ENCODE results near the gene TTC16. TPM values are rescaled to one million over a fixed set of nuclear protein-coding genes. Genes with fewer than 3 reads are reported as not detected.

Gene TTC16
- total and polyA plus RNA-seq, 7 donors, result 0.15 TPM; not detected in 6

- DNase-seq, result peak; percentile 80
- Histone ChIP-seq H3K4me3 (peak overlapping the region in 1 of 4 donors; percentile 12), H3K9me3 (no peaks in the 10 kb centered on the region), H3K27me3 (peaks cover 4 to 35% (median 23%) of the 10 kb centered on the region in 3 donors), H3K36me3 (no peaks in the 10 kb centered on the region), H3K27ac (peak overlapping the region in 1 of 4 donors; percentile 58), H3K4me1 (peaks cover 0 to 15% (median 10%) of the 10 kb centered on the region in 4 donors)
- intact Hi-C loops (cut with DNase I), result no loop called here
- 26 to 63% methylated on average over 33 of the region's 33 CpGs for WGBS, 2 donors
- TF ChIP-seq CTCF (IDR thresholded peaks at IDR 0.05) (no peak), POLR2AphosphoS5 (IDR thresholded peaks at IDR 0.05) (no peak), POLR2A (IDR thresholded peaks at IDR 0.05) (no peak), EP300 (IDR thresholded peaks at IDR 0.05) (no peak)
Observed at GRCh38 chr9:127742435-127743088, 26.7 kb downstream of the TTC16 start.

- DNase-seq, result no peak
- Histone ChIP-seq H3K27me3 (peaks cover 4 to 35% (median 23%) of the 10 kb centered on the region in 3 donors), H3K27ac (no peak overlapping the region), H3K36me3 (no peaks in the 10 kb centered on the region), H3K4me3 (no peak overlapping the region), H3K9me3 (no peaks in the 10 kb centered on the region), H3K4me1 (peaks cover 0 to 15% (median 10%) of the 10 kb centered on the region in 4 donors)
- WGBS, 2 donors, result 90 to 95% methylated on average over 19 of the region's 19 CpGs
- no peak for TF ChIP-seq CTCF (IDR thresholded peaks at IDR 0.05)
- TF ChIP-seq POLR2AphosphoS5 (IDR thresholded peaks at IDR 0.05), result no peak
- TF ChIP-seq EP300 (IDR thresholded peaks at IDR 0.05), result no peak
- no peak for TF ChIP-seq POLR2A (IDR thresholded peaks at IDR 0.05)
- intact Hi-C loops (cut with DNase I), result no loop called here
Observed at GRCh38 chr9:127744398-127745110, 28.7 kb downstream of the TTC16 start.

GRCh38 chr9:127746959-127747569 lies 31.2 kb downstream of the TTC16 start:
- no peak for DNase-seq
- H3K27me3 ChIP-seq, result peaks cover 4 to 43% (median 20%) of the 10 kb centered on the region in 3 donors
- WGBS, 2 donors, result 40 to 70% methylated on average over 15 of the region's 15 CpGs
- no peak overlapping the region for H3K27ac ChIP-seq
- TF ChIP-seq POLR2A (IDR thresholded peaks at IDR 0.05) (no peak), EP300 (IDR thresholded peaks at IDR 0.05) (no peak), POLR2AphosphoS5 (IDR thresholded peaks at IDR 0.05) (no peak), CTCF (IDR thresholded peaks at IDR 0.05) (no peak)
- H3K9me3 ChIP-seq, result no peaks in the 10 kb centered on the region
- peaks cover 0 to 9% (median 5%) of the 10 kb centered on the region in 4 donors for H3K4me1 ChIP-seq
- no peaks in the 10 kb centered on the region for H3K36me3 ChIP-seq
- intact Hi-C loops (cut with DNase I), result no loop called here
- H3K4me3 ChIP-seq, result no peak overlapping the region

GRCh38 chr9:127749090-127749787 lies 33.4 kb downstream of the TTC16 start:
- WGBS, 2 donors, result 91 to 93% methylated on average over 26 of the region's 26 CpGs
- Histone ChIP-seq H3K9me3 (no peaks in the 10 kb centered on the region), H3K27me3 (peaks cover 4 to 43% (median 24%) of the 10 kb centered on the region in 3 donors), H3K4me3 (no peak overlapping the region), H3K27ac (no peak overlapping the region), H3K36me3 (no peaks in the 10 kb centered on the region), H3K4me1 (peaks cover 0 to 3% (median 2%) of the 10 kb centered on the region in 4 donors)
- no peak for TF ChIP-seq EP300 (IDR thresholded peaks at IDR 0.05)
- no peak for TF ChIP-seq POLR2A (IDR thresholded peaks at IDR 0.05)
- TF ChIP-seq CTCF (IDR thresholded peaks at IDR 0.05), result no peak
- DNase-seq, result no peak
- intact Hi-C loops (cut with DNase I), result no loop called here

Data from sigmoid colon (tissue), 7 donors.